ENCODE measurements around the gene SPINT1. TPM values are rescaled to one million over a fixed set of nuclear protein-coding genes. Genes with fewer than 3 reads are reported as not detected.
A peak's percentile ranks its signal among the peaks of the same experiment; 100 is the strongest.

The SPINT1 gene
- total RNA-seq, 3 donors from 2014 or later: 10.8 to 13.5 (median 12.2) TPM

- ATAC-seq (no peak), DNase-seq (no peak)
- Mint-ChIP-seq H3K9me3 (no peaks in the 10 kb centered on the region), H3K4me3 (no peak overlapping the region), H3K36me3 (ENCODE audit: insufficient read depth) (peaks cover 7% of the 10 kb centered on the region), H3K4me1 (ENCODE audit: low read depth) (no peaks in the 10 kb centered on the region), H3K27me3 (ENCODE audit: low read depth) (no peaks in the 10 kb centered on the region)
Measured at GRCh38 chr15:40819048-40819447, 24.8 kb upstream of the SPINT1 start.

- Mint-ChIP-seq H3K4me1 (ENCODE audit: low read depth) (no peaks in the 10 kb centered on the region), H3K9me3 (no peaks in the 10 kb centered on the region), H3K4me3 (no peak overlapping the region), H3K27me3 (ENCODE audit: low read depth) (no peaks in the 10 kb centered on the region), H3K36me3 (ENCODE audit: insufficient read depth) (no peaks in the 10 kb centered on the region)
- DNase-seq (no peak), ATAC-seq (no peak)
Measured at GRCh38 chr15:40821195-40821594, 22.7 kb upstream of the SPINT1 start.

GRCh38 chr15:40823572-40824343, 20.1 kb upstream of the SPINT1 start:
- H3K27me3 Mint-ChIP-seq (ENCODE audit: low read depth): peaks cover 1% of the 10 kb centered on the region

GRCh38 chr15:40825661-40826422, 18.0 kb upstream of the SPINT1 start:
- ATAC-seq (no peak), DNase-seq (no peak)
- H3K4me1 Mint-ChIP-seq (ENCODE audit: low read depth): no peaks in the 10 kb centered on the region
- H3K27me3 Mint-ChIP-seq (ENCODE audit: low read depth): peaks cover 1% of the 10 kb centered on the region
- H3K36me3 Mint-ChIP-seq (ENCODE audit: insufficient read depth): no peaks in the 10 kb centered on the region
- H3K4me3 Mint-ChIP-seq: no peak overlapping the region
- no peaks in the 10 kb centered on the region for H3K9me3 Mint-ChIP-seq

More at GRCh38 chr15:40823572-40824343, 20.1 kb upstream of the SPINT1 start:
- Mint-ChIP-seq H3K4me1 (ENCODE audit: low read depth) (no peaks in the 10 kb centered on the region), H3K36me3 (ENCODE audit: insufficient read depth) (no peaks in the 10 kb centered on the region), H3K4me3 (no peak overlapping the region), H3K9me3 (no peaks in the 10 kb centered on the region)
- ATAC-seq: no peak
- no peak for DNase-seq

GRCh38 chr15:40826423-40827075, 17.3 kb upstream of the SPINT1 start:
- no peaks in the 10 kb centered on the region for H3K4me1 Mint-ChIP-seq (ENCODE audit: low read depth)
- peaks cover 1% of the 10 kb centered on the region for H3K27me3 Mint-ChIP-seq (ENCODE audit: low read depth)
- H3K9me3 Mint-ChIP-seq: no peaks in the 10 kb centered on the region
- H3K4me3 Mint-ChIP-seq: no peak overlapping the region
- ATAC-seq: no peak
- no peaks in the 10 kb centered on the region for H3K36me3 Mint-ChIP-seq (ENCODE audit: insufficient read depth)
- no peak for DNase-seq

- H3K4me3 Mint-ChIP-seq: no peak within 1 kb of the TSS
- H3K27me3 Mint-ChIP-seq (ENCODE audit: low read depth): peaks cover 1% of the 10 kb centered on the region
- DNase-seq: no peak
- H3K9me3 Mint-ChIP-seq: no peaks in the 10 kb centered on the region
- ATAC-seq: no peak
- H3K36me3 Mint-ChIP-seq (ENCODE audit: insufficient read depth): no peaks in the 10 kb centered on the region
- no peaks in the 10 kb centered on the region for H3K4me1 Mint-ChIP-seq (ENCODE audit: low read depth)
Measured at GRCh38 chr15:40828447-40829036, 15.3 kb upstream of the SPINT1 start, which contains the start of gene PPP1R14D. TSS of gene PPP1R14D (minus strand) at chr15:40828708. CDS start at chr15:40828641, 67 bp downstream.

GRCh38 chr15:40829115-40829514, 14.7 kb upstream of the SPINT1 start:
- Mint-ChIP-seq H3K27me3 (ENCODE audit: low read depth) (peaks cover 1% of the 10 kb centered on the region), H3K9me3 (no peaks in the 10 kb centered on the region), H3K4me3 (no peak overlapping the region), H3K36me3 (ENCODE audit: insufficient read depth) (no peaks in the 10 kb centered on the region), H3K4me1 (ENCODE audit: low read depth) (no peaks in the 10 kb centered on the region)
- ATAC-seq (no peak), DNase-seq (no peak)

GRCh38 chr15:40830884-40831283, 13.0 kb upstream of the SPINT1 start:
- Mint-ChIP-seq H3K4me3 (no peak overlapping the region), H3K36me3 (ENCODE audit: insufficient read depth) (no peaks in the 10 kb centered on the region), H3K4me1 (ENCODE audit: low read depth) (no peaks in the 10 kb centered on the region), H3K27me3 (ENCODE audit: low read depth) (peaks cover 1% of the 10 kb centered on the region), H3K9me3 (no peaks in the 10 kb centered on the region)
- ATAC-seq: no peak
- no peak for DNase-seq

GRCh38 chr15:40831861-40832260, 12.0 kb upstream of the SPINT1 start:
- ATAC-seq (no peak), DNase-seq (no peak)
- peaks cover 1% of the 10 kb centered on the region for H3K27me3 Mint-ChIP-seq (ENCODE audit: low read depth)
- H3K4me1 Mint-ChIP-seq (ENCODE audit: low read depth): no peaks in the 10 kb centered on the region
- H3K9me3 Mint-ChIP-seq: no peaks in the 10 kb centered on the region
- no peak overlapping the region for H3K4me3 Mint-ChIP-seq
- no peaks in the 10 kb centered on the region for H3K36me3 Mint-ChIP-seq (ENCODE audit: insufficient read depth)

- ATAC-seq: no peak
- no peak for DNase-seq
- Mint-ChIP-seq H3K9me3 (no peaks in the 10 kb centered on the region), H3K4me3 (no peak overlapping the region), H3K36me3 (ENCODE audit: insufficient read depth) (no peaks in the 10 kb centered on the region), H3K4me1 (ENCODE audit: low read depth) (no peaks in the 10 kb centered on the region), H3K27me3 (ENCODE audit: low read depth) (peaks cover 1% of the 10 kb centered on the region)
Measured at GRCh38 chr15:40832903-40833302, 10.9 kb upstream of the SPINT1 start.

- no peaks in the 10 kb centered on the region for H3K9me3 Mint-ChIP-seq
- H3K36me3 Mint-ChIP-seq (ENCODE audit: insufficient read depth): no peaks in the 10 kb centered on the region
- H3K4me3 Mint-ChIP-seq: no peak overlapping the region
- no peaks in the 10 kb centered on the region for H3K4me1 Mint-ChIP-seq (ENCODE audit: low read depth)
- no peak for ATAC-seq
- no peak for DNase-seq
- H3K27me3 Mint-ChIP-seq (ENCODE audit: low read depth): peaks cover 2% of the 10 kb centered on the region
Measured at GRCh38 chr15:40836020-40836419, 7.8 kb upstream of the SPINT1 start.

- ATAC-seq: no peak
- no peaks in the 10 kb centered on the region for H3K36me3 Mint-ChIP-seq (ENCODE audit: insufficient read depth)
- H3K27me3 Mint-ChIP-seq (ENCODE audit: low read depth): peaks cover 11% of the 10 kb centered on the region
- peaks cover 4% of the 10 kb centered on the region for H3K4me1 Mint-ChIP-seq (ENCODE audit: low read depth)
- no peaks in the 10 kb centered on the region for H3K9me3 Mint-ChIP-seq
- no peak for DNase-seq
- no peak overlapping the region for H3K4me3 Mint-ChIP-seq
Measured at GRCh38 chr15:40838756-40839155, 5.1 kb upstream of the SPINT1 start.

- Mint-ChIP-seq H3K27me3 (ENCODE audit: low read depth) (peaks cover 14% of the 10 kb centered on the region), H3K36me3 (ENCODE audit: insufficient read depth) (no peaks in the 10 kb centered on the region), H3K4me1 (ENCODE audit: low read depth) (peaks cover 14% of the 10 kb centered on the region), H3K4me3 (no peak overlapping the region), H3K9me3 (no peaks in the 10 kb centered on the region)
- no peak for DNase-seq
- no peak for ATAC-seq
Measured at GRCh38 chr15:40841741-40842140, 2.1 kb upstream of the SPINT1 start.

GRCh38 chr15:40843261-40843884, 475 bp upstream of the SPINT1 start:
- Mint-ChIP-seq H3K36me3 (ENCODE audit: insufficient read depth) (no peaks in the 10 kb centered on the region), H3K9me3 (no peaks in the 10 kb centered on the region), H3K27me3 (ENCODE audit: low read depth) (peaks cover 14% of the 10 kb centered on the region), H3K4me1 (ENCODE audit: low read depth) (peaks cover 26% of the 10 kb centered on the region), H3K4me3 (peak overlapping the region; percentile 77)
- ATAC-seq (no peak), DNase-seq (no peak)
